HG02798 (cell line): Measurements from ENCODE around the gene ZMYND8.
"Not testable (repeated sequence)": the region's sequence is repeated elsewhere in the genome, so short reads cannot be mapped to it uniquely, and the experiment has no call there.

Experiments used
- ATAC-seq: cut with Tn5 transposase; IDR thresholded peaks from one replicate; pipeline ENCODE4 v1.9.1; 2021; ENCODE audit warnings: mild to moderate bottlenecking; ENCODE audit not compliant: unreplicated experiment, poor library complexity

Gene ZMYND8

GRCh38 chr20:47256668-47257236 is 99.7 kb downstream of the ZMYND8 start:
- no peak for ATAC-seq

GRCh38 chr20:47253872-47254271 is 102.6 kb downstream of the ZMYND8 start:
- no peak for ATAC-seq

- no peak for ATAC-seq
These were observed 103.6 kb downstream of the ZMYND8 start for GRCh38 chr20:47252879-47253307.

- no peak for ATAC-seq
These were observed 105.1 kb downstream of the ZMYND8 start for GRCh38 chr20:47251154-47252020.

GRCh38 chr20:47250360-47250759 is 106.1 kb downstream of the ZMYND8 start:
- ATAC-seq: no peak

- ATAC-seq: no peak
These were observed 106.6 kb downstream of the ZMYND8 start for GRCh38 chr20:47249913-47250312.

GRCh38 chr20:47248448-47248966 is 108.0 kb downstream of the ZMYND8 start:
- ATAC-seq: no peak

- ATAC-seq: no peak
These were observed 108.5 kb downstream of the ZMYND8 start for GRCh38 chr20:47247972-47248371.

GRCh38 chr20:47246061-47246777 is 110.3 kb downstream of the ZMYND8 start:
- no peak for ATAC-seq

GRCh38 chr20:47245166-47245565 is 111.3 kb downstream of the ZMYND8 start:
- not testable (repeated sequence) for ATAC-seq

GRCh38 chr20:47244451-47244850 is 112.0 kb downstream of the ZMYND8 start:
- ATAC-seq: no peak

- ATAC-seq: no peak
These were observed 112.8 kb downstream of the ZMYND8 start for GRCh38 chr20:47243532-47244305.

- no peak for ATAC-seq
These were observed 113.5 kb downstream of the ZMYND8 start for GRCh38 chr20:47243003-47243402.

GRCh38 chr20:47241345-47241781 is 115.1 kb downstream of the ZMYND8 start:
- ATAC-seq: no peak

- not testable (repeated sequence) for ATAC-seq
These were observed 116.4 kb downstream of the ZMYND8 start for GRCh38 chr20:47240096-47240495.

GRCh38 chr20:47239719-47240067 is 116.8 kb downstream of the ZMYND8 start:
- no peak for ATAC-seq

GRCh38 chr20:47238780-47239718 is 117.5 kb downstream of the ZMYND8 start:
- ATAC-seq: no peak

GRCh38 chr20:47237715-47238114 is 118.8 kb downstream of the ZMYND8 start:
- ATAC-seq: no peak

GRCh38 chr20:47236639-47236900 is 119.9 kb downstream of the ZMYND8 start:
- no peak for ATAC-seq
